Stimulated activated effector memory CD8-positive, alpha-beta T cell treated with anti-CD3 and anti-CD28 coated beads, Interleukin-12 subunit alpha, Interleukin-12 subunit beta, amount 100 ng/mL, for 72 hours (primary cell): Measurements from ENCODE around the gene CDKN2AIP.

Experiments used
- ATAC-seq: fragments of 150-1000 bp; cut with Tn5 transposase; 2 replicates; pipeline ENCODE4 v1.10.0; 2021
- DNase-seq, 2 donors: peaks; one replicate each; pipeline ENCODE4 v3.0.0; 2021 to 2022; ENCODE audit warnings: low spot score in 2 of 2
- H3K27ac Mint-ChIP-seq: one replicate; pipeline ENCODE4 v1.8.0; 2022; ENCODE audit warnings: mild to moderate bottlenecking, mixed read lengths
- H3K36me3 Mint-ChIP-seq: one replicate; pipeline ENCODE4 v1.8.0; 2022; ENCODE audit warnings: mild to moderate bottlenecking, mixed read lengths
- H3K4me1 Mint-ChIP-seq: one replicate; pipeline ENCODE4 v1.8.0; 2022; ENCODE audit warnings: mixed read lengths
- H3K4me3 Mint-ChIP-seq: one replicate; pipeline ENCODE4 v1.8.0; 2022; ENCODE audit warnings: mild to moderate bottlenecking, mixed read lengths
- H3K9me3 Mint-ChIP-seq: one replicate; pipeline ENCODE4 v1.8.0; 2022; ENCODE audit warnings: mixed read lengths

Gene CDKN2AIP

DNA sequence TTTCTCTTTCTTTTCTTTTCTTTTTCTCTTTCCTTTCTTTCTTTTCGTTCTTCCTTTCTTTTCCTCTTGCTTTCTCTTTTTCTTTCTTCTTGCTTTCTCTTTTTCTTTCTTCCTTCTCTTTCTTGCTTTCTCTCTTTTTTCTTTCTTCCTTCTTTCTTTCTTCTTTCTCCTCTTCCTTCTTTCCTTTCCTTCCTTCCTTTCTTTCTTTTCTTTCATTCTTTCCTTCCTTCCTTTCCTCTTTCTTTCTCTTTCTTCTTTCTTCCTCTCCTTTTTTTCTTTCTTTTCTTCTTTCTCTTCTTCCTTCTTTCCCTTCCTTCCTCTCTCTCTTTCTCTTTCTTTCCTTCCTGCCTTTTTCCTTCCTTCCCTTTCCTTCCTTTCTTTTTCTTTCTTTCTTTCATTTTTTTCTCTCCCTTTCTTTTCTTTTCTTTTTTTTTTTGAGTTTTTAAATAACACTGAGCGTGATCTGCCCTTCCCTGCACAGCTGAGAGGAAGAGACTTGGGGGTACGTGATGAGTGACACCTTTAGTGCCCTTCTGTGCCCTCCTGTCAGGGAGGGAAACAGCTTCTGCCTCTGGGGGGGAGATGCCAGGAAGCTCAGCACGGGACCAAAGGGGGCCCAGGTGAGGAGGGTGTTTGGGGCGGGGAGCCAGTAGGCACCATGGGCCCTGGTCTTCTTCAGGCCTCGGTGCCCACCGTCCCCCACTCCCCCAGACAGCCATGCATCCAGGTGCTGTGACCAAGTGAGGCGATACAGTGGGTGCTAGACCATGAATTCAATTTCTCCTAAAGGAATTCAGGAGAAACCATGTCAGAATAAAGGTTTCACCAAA, 36.6 kb upstream of the CDKN2AIP start:
- H3K4me1 Mint-ChIP-seq, result peaks cover 11% of the 10 kb centered on the region
- peak overlapping the region; percentile 96 for H3K27ac Mint-ChIP-seq
- peak overlapping the region; percentile 89 for H3K4me3 Mint-ChIP-seq
- ATAC-seq (no peak), DNase-seq (no peak)
- no peaks in the 10 kb centered on the region for H3K9me3 Mint-ChIP-seq
- peaks cover 9% of the 10 kb centered on the region for H3K36me3 Mint-ChIP-seq

DNA sequence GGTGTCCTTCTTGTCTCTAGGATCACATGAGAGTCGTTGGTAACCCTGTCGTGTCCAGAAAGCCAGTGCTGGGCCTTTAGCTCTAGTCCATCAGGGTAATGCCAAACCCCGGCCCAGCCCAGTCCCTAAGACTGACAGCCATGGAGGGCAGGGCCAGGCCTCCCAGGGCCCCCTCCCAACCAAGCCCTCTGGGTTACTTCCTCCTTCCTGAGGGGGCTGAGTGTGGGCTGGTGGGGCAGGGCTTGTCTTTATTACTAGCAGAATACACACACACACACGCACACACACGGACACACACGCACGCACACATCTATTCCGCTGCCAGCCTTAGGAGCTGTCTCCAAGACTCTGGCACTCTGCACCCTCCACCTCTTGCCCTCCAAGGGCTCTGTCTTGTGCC, 35.6 kb upstream of the CDKN2AIP start:
- Mint-ChIP-seq H3K9me3 (no peaks in the 10 kb centered on the region), H3K27ac (no peak overlapping the region), H3K4me3 (no peak overlapping the region), H3K36me3 (peaks cover 9% of the 10 kb centered on the region), H3K4me1 (peaks cover 11% of the 10 kb centered on the region)
- DNase-seq (no peak), ATAC-seq (no peak)

DNA sequence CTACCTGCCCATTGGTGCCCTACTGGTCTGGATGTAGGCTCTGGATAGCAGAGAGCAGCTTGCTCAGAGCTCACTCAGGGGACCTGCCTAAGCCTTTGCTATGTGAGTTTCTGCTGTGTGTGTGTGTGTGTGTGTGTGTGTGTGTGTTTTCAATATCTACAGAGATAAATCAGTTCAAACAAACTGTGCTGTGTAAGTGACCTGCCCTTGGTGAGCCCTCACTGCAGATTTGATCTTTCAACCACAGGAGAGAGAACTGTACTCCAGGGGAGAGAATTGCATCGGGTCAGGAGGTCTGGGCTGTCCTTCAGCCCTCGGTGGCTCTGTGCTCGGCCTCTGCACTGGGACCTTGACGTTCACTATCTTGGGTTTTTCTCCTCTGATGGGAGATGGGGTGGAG, 35.0 kb upstream of the CDKN2AIP start:
- Mint-ChIP-seq H3K36me3 (peaks cover 9% of the 10 kb centered on the region), H3K27ac (no peak overlapping the region), H3K4me1 (peaks cover 11% of the 10 kb centered on the region), H3K9me3 (no peaks in the 10 kb centered on the region), H3K4me3 (no peak overlapping the region)
- ATAC-seq (no peak), DNase-seq (no peak)

DNA sequence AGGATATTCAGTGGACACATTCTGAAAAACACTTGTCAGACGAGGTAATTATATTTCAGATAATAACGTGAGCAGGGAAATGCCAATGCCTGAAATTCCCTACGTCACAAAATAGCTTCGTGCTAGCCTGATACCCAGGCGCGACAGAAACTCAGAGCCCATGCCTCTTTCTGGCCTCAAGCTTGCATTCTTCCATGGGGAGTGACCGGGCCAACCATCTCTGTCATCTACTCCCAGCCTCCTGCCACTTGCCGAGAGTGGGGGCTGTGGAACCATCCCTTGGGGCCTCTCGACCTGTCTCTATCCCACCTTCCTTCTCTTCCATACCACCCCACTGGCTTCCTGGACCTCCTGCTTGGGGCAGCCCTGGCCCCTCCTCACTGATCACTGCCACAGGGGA, 34.5 kb upstream of the CDKN2AIP start:
- Mint-ChIP-seq H3K27ac (no peak overlapping the region), H3K36me3 (peaks cover 9% of the 10 kb centered on the region), H3K4me1 (peaks cover 11% of the 10 kb centered on the region), H3K4me3 (no peak overlapping the region), H3K9me3 (no peaks in the 10 kb centered on the region)
- DNase-seq (no peak), ATAC-seq (no peak)

DNA sequence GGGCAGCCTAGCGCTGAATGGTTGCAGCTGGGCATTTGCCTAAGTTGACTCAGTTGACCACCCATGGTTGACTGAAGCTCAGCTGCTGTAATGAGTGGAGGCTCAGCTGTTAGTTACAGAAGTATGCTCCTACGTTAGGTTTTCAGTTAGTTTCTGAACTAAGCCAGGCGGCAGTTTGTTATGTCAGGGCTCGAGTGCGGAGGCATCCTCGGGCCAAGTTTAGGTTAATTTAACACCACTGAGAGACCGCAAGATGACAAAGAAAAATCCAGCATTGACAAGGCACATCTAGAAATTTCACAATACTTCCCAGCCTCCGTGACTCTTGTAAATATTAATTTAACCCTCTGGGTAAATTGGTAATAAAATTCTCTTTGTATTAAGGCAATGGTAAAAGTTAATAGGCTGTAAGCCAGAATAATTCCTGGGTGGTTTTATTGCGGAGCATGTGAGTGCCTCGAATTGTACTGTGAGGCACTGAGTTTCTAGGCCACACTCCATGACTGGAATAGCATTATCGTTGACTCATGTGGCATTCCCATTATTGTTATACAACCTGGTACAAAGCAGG, 33.1 kb upstream of the CDKN2AIP start:
- DNase-seq (no peak), ATAC-seq (no peak)
- no peaks in the 10 kb centered on the region for H3K9me3 Mint-ChIP-seq
- H3K4me3 Mint-ChIP-seq, result no peak overlapping the region
- H3K4me1 Mint-ChIP-seq, result peaks cover 11% of the 10 kb centered on the region
- H3K27ac Mint-ChIP-seq, result no peak overlapping the region
- H3K36me3 Mint-ChIP-seq, result peaks cover 9% of the 10 kb centered on the region

DNA sequence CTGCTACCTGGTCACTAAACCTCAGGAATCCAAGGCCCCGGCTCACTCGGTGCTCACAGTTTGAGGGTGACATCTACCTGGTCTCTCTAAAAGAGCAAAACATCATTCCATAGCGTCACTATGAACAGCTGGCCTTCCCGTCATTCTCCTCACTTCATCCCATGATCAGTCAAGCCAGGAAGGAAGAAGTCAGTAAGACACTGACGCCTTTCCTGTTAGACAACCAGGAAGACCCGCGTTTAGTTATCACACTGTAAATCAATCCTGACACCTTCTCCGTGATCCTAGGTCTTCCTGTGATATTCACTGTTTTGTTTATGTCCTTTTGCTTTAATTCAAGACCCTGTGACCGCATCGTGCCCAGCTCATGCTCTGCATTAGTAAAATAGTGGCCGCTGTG, 31.6 kb upstream of the CDKN2AIP start:
- no peak for DNase-seq
- peaks cover 4% of the 10 kb centered on the region for H3K36me3 Mint-ChIP-seq
- no peak overlapping the region for H3K27ac Mint-ChIP-seq

DNA sequence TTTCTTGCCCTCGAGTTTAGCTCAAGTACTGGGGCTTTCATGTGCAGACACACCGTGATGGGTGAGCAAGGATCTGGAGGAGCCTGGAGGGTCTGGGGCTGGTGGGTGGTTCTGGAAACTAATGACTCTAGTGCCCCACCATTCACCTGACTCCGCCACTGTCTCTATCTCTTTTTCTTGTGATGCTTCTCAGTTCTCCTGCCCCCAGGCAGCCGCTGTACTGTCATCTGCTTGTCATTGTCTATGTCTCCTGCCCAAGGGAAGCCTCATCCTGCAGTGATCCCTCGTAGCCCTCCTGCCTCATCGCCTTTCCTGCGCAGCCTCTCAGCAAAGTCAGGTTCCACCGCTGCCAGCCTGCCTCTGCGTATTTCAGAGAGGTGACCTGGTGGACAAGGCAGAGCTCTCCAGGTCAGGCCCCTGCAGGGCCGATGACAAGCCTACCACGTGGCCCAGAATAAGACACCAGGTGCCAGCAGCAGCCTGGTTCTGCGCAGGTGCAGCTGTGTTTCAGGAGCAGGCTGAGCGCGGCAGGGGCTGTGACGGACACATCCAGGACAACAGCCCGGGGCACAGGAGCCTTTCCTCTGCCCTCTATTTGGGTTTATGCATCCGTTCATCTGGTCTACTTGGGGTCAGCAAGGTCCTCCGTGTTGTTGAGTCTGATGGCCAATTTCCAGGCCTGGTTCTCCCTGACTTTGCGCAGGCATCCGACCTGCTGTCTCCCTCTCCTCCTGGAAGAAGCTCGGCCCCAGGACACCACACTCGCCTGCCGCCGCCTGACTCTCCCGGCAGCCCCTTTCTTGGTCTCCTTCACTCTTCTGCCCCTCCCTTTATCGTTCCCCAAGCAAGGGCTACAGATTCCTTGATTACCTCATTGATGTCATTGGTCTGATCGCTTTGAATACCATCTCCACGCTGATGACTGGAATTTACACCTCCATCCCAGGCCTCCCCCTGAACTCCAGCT, 30.9 kb upstream of the CDKN2AIP start:
- no peak overlapping the region for H3K4me3 Mint-ChIP-seq

More for the DNA sequence above, 31.6 kb upstream of the CDKN2AIP start:
- peaks cover 4% of the 10 kb centered on the region for H3K4me1 Mint-ChIP-seq
- H3K4me3 Mint-ChIP-seq, result no peak overlapping the region
- H3K9me3 Mint-ChIP-seq, result no peaks in the 10 kb centered on the region
- no peak for ATAC-seq

DNA sequence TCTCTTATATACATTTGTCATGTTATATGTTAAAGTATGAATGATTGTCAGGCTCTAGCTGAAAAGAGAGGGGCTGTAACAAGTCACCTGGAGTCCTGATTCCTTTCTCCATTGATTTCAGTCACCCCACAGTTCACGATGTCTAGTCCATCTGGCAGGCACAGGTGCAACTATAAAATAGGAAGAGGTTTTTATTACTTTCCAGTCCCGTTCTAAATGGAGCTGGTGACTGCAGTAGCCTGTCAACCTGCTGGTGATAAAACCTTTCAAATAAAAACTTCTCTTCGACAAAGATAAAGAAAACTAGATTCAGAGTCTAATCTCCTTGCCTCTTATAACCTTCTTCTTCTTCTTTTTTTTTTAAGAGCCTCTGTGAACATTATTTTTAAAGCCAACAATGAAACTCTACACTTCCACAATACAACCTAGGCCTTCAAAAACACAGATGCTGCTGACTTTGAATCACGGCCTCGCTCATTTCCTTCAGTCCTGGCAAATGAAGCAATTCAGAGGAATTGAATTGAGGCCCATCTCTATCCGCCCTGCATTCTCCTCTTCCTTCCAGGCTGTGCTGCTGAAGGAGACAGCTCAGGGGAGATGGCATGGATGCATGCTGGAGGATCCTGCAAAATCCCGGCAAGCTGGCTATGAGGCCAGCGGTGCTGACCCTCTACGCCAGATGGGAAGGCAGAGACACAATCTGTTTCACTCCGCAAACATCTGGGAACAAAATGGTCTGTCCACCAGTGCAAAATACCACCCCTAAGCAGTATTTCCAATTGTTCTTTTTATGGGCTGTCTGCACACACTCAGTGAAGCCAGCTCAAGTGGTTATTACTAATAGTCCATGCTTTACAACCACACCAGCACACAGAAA, 27.3 kb upstream of the CDKN2AIP start:
- no peak for DNase-seq
- Mint-ChIP-seq H3K4me3 (no peak overlapping the region), H3K27ac (no peak overlapping the region), H3K36me3 (no peaks in the 10 kb centered on the region), H3K9me3 (no peaks in the 10 kb centered on the region), H3K4me1 (no peaks in the 10 kb centered on the region)
- no peak for ATAC-seq

More for the DNA sequence above, 30.9 kb upstream of the CDKN2AIP start:
- no peaks in the 10 kb centered on the region for H3K9me3 Mint-ChIP-seq
- ATAC-seq, result no peak
- no peaks in the 10 kb centered on the region for H3K36me3 Mint-ChIP-seq
- H3K27ac Mint-ChIP-seq, result no peak overlapping the region
- H3K4me1 Mint-ChIP-seq, result no peaks in the 10 kb centered on the region
- DNase-seq, result no peak

DNA sequence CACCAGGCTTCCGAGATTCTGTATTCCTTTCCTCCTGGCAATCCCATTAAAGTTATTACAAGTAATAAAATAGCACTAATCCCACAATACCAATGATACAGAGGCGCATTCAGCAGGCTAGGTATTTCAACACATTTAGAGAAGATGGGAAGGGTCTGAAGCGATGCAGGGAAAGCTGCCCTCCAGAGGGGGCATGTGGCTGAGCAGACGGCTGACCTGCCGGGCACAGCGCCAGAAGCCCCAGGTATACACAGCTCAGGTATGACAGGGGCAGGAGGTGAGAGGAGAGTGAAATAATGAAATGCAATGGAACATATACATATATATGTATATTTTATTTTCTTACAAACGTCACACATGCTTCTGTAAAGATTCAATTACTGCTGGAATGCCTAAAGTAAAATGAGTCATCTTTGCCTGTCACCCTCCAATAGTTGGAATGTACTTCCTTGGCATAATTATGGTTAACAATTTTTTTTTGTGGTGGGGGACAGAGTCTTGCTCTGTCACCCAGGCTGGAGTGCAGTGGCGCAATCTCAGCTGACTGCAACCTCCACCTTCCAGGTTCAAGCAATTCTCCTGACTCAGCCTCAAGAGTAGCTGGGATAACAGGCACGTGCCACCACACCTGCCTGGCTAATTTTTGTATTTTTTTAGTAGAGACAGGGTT, 21.3 kb upstream of the CDKN2AIP start:
- DNase-seq, result no peak
- Mint-ChIP-seq H3K36me3 (no peaks in the 10 kb centered on the region), H3K9me3 (no peaks in the 10 kb centered on the region), H3K4me3 (no peak overlapping the region), H3K27ac (no peak overlapping the region), H3K4me1 (no peaks in the 10 kb centered on the region)
- ATAC-seq, result no peak

DNA sequence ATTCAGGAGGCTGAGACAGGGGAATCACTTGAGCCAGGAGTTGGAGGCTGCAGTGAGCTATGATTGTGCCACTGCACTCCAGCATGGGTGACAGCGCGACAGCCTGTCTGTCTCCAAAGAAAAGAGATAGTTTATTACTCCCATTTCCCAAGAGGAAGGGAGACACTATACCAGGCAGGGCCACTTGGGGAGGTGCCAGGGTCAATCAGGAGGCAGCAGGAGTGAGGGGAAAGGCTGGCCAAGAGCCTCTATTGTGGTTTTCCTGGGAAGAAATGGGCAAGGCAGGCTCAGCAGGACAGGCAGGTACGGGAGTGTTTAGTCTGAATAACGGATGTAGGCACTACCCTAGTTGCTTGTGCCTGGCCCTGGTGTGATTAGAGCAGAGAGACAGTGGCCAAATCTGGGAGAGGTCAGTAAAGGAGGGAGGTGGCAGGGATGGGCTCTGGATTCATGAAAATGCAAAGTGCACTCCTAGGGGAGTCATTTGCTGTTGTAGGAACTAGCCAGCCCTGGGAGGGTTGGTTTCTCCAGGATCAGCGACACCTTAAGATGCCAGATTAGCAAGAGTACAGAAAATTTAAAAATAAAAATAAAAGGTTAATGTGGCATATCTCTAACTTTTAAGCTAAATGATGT, 20.2 kb upstream of the CDKN2AIP start:
- Mint-ChIP-seq H3K9me3 (no peaks in the 10 kb centered on the region), H3K4me1 (no peaks in the 10 kb centered on the region), H3K4me3 (no peak overlapping the region), H3K36me3 (no peaks in the 10 kb centered on the region), H3K27ac (peak overlapping the region; percentile 65)
- ATAC-seq, result no peak
- DNase-seq, result no peak

DNA sequence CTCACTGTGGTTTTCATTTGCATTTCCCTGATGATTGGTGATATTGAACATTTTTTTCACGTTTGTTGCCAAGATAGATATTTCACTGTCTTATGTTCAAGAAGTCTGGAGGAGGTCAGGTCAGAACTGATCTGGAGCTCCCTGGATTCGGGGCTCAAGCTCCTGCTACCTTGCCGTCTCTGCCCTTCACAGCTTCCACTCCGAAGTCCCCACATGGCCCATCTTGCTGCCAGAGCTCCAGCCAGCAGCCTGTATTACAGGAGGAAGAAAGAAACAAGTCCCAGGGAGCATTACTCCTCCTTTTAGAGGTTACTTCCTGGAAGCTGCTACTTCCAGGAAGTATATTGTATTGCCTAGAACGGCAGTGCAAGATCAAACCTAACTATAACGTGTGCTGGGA, 17.9 kb upstream of the CDKN2AIP start:
- no peak for ATAC-seq
- Mint-ChIP-seq H3K36me3 (no peaks in the 10 kb centered on the region), H3K4me1 (peaks cover 7% of the 10 kb centered on the region), H3K9me3 (no peaks in the 10 kb centered on the region), H3K4me3 (no peak overlapping the region), H3K27ac (peak overlapping the region; percentile 50)
- DNase-seq, result no peak

DNA sequence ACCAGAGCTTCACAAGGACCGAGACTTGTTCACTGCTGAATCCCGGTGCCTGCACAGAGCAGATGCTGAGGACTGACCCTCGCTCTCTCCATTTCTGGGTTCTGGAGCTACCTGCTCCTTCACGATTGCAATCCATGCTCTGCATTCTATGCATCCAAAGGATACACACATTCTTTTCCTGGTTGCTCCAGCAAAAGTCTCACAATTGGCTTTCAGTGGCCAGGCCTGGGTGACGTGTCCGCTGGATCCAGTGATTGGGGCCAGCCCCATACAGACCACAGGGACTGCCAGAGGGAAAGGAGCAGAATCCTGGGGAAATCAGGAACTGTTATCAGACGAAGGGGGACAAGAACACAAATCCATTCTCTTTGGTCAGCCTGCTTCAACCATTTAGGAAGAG, 14.9 kb upstream of the CDKN2AIP start:
- no peak overlapping the region for H3K4me3 Mint-ChIP-seq
- ATAC-seq, result no peak
- no peak for DNase-seq
- H3K9me3 Mint-ChIP-seq, result no peaks in the 10 kb centered on the region
- no peak overlapping the region for H3K27ac Mint-ChIP-seq
- peaks cover 7% of the 10 kb centered on the region for H3K4me1 Mint-ChIP-seq
- no peaks in the 10 kb centered on the region for H3K36me3 Mint-ChIP-seq

DNA sequence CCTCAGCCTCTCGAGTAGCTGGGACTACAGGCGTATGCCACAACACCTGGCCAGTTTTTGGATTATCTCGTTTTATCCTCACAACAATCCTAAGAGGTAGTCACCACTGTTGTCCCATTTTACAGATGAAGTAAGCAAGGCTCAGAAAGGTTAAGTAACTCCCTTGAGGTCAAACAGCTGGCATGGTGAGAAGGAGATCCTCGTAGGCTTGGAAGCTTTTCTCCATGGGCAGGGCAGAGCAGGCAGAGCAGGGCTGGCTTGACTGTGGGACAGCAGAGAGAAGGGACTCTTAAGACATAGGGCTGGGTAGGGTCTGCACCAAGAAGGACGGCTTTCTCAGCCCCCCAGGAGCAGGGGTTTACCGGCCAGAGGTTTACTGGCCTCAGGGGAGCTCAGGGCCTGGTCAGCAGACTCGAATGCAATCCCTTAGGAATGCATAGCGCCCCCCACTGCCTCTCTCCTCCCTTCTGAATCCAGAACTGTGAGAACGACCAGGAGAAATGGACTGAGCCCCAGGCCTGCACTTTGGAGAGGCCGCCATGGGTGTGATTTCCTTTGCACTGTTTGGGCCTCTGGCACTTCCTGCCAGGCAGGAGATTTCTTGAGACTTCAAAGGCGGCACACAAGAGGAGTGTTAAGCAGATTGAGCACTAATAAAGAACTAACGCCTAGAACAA, 14.0 kb upstream of the CDKN2AIP start:
- Mint-ChIP-seq H3K27ac (peak overlapping the region; percentile 88), H3K9me3 (no peaks in the 10 kb centered on the region), H3K4me3 (no peak overlapping the region), H3K4me1 (peaks cover 7% of the 10 kb centered on the region), H3K36me3 (no peaks in the 10 kb centered on the region)
- ATAC-seq (peak; percentile 64), DNase-seq (no peak)
